AG04450 (cell line): ENCODE results near the gene UBAP1L. TPM values are rescaled to one million over a fixed set of nuclear protein-coding genes. Genes with fewer than 3 reads are reported as not detected.

Source experiments
- CTCF ChIA-PET: fragments of 300-600, 350-600 bp; formaldehyde crosslinking; extraction: SDS; loops from one replicate; lab custom pipeline; 2022; ENCODE audit warnings: antibody characterized with exemption, inconsistent platforms; lab: Charles Lee
- POLR2A ChIA-PET: fragments of 350-600 bp; formaldehyde crosslinking; extraction: SDS; loops from one replicate; lab custom pipeline; 2021; ENCODE audit warnings: antibody characterized with exemption, inconsistent platforms; lab: Yijun Ruan, JAX
- DNase-seq: peaks from one replicate; pipeline ENCODE4 v3.0.0-alpha.2; 2011; ENCODE audit warnings: low read depth, low spot score
- H3K27ac ChIP-seq: one replicate; pipeline ENCODE4 v1.5.1; 2012; ENCODE audit warnings: low read depth, low read length, control low read depth
- H3K27me3 ChIP-seq: one replicate; pipeline ENCODE4 v1.6.0; 2012; ENCODE audit warnings: low read length; ENCODE audit not compliant: control insufficient read depth, insufficient read depth
- H3K4me3 ChIP-seq: 2 replicates; pipeline ENCODE4 v1.5.1; 2011; ENCODE audit warnings: mild to moderate bottlenecking, low read depth, low read length, control low read depth
- H3K9me3 ChIP-seq: 2 replicates; pipeline ENCODE4 v1.5.1; 2012; ENCODE audit warnings: low read length; ENCODE audit not compliant: control insufficient read depth, insufficient read depth
- CTCF ChIP-seq: IDR thresholded peaks from 2 replicates; pipeline ENCODE4 v1.5.1; 2011; ENCODE audit warnings: low read depth, low read length, control low read depth, inconsistent platforms
- polyA plus RNA-seq: library from polyadenylated mRNA; depleted of rRNA; stranded (reverse); fragments of >200 nt; gene quantifications from 2 replicates; pipeline ENCODE4 v1.2.3, GENCODE V29; 2011

Gene UBAP1L
- polyA plus RNA-seq, 1 experiment = 0.46 TPM

- ChIA-PET POLR2A (interaction anchor here (1.1 to 1.6 kb wide), 2 partner anchors 51 to 170 kb away, joined by 4 to 5 read pairs; partner anchors contain the start of genes CLPX and RNU5B-1), CTCF (interaction anchor here (1.3 kb wide), 1 partner anchor 80 kb away, joined by 6 read pairs; no protein-coding TSS in a partner anchor)
- no peak for DNase-seq
- TF ChIP-seq CTCF = no peak
- Histone ChIP-seq H3K4me3 (no peak overlapping the region), H3K9me3 (peaks cover 4% of the 10 kb centered on the region; the same call in 1 of the 2 replicates), H3K27me3 (no peaks in the 10 kb centered on the region), H3K27ac (no peak overlapping the region)
These were observed 19.5 kb upstream of the UBAP1L start for GRCh38 chr15:65134538-65134937.

GRCh38 chr15:65133548-65134200 is 18.7 kb upstream of the UBAP1L start, which contains the start of gene PDCD7:
Gene PDCD7 (minus strand): TSS chr15:65133808. CDS start chr15:65133781, 27 bp downstream.
- peak within 1 kb of the TSS; percentile 39 for H3K27ac ChIP-seq
- peak within 1 kb of the TSS; percentile 76 for H3K4me3 ChIP-seq
- peaks cover 4% of the 10 kb centered on the region; the same call in 1 of the 2 replicates for H3K9me3 ChIP-seq
- TF ChIP-seq CTCF = no peak
- CTCF ChIA-PET = interaction anchor here (1.0 to 1.3 kb wide), 2 partner anchors 79 to 100 kb away, joined by 3 to 6 read pairs; no protein-coding TSS in a partner anchor
- no peaks in the 10 kb centered on the region for H3K27me3 ChIP-seq
- peak; percentile 54 for DNase-seq
- POLR2A ChIA-PET = interaction anchor here (0.6 to 1.6 kb wide), 3 partner anchors 52 to 171 kb away, joined by 3 to 5 read pairs (median 4); partner anchors contain the start of genes CLPX and RNU5B-1

- TF ChIP-seq CTCF = no peak
- no peaks in the 10 kb centered on the region for H3K27me3 ChIP-seq
- CTCF ChIA-PET = interaction anchor here (1.0 to 1.3 kb wide), 2 partner anchors 78 to 99 kb away, joined by 3 to 6 read pairs; no protein-coding TSS in a partner anchor
- POLR2A ChIA-PET = interaction anchor here (0.6 to 1.6 kb wide), 3 partner anchors 52 to 534 kb away, joined by 4 to 7 read pairs (median 5); partner anchors contain the start of genes CLPX and RNU5B-1
- peak; percentile 7 for DNase-seq
- no peak overlapping the region for H3K27ac ChIP-seq
- peaks cover 4% of the 10 kb centered on the region; the same call in 1 of the 2 replicates for H3K9me3 ChIP-seq
- H3K4me3 ChIP-seq = peak overlapping the region; percentile 76
These were observed 18.0 kb upstream of the UBAP1L start for GRCh38 chr15:65132878-65133547.

- H3K4me3 ChIP-seq = no peak overlapping the region
- H3K9me3 ChIP-seq = no peaks in the 10 kb centered on the region
- no peak for DNase-seq
- no peak overlapping the region for H3K27ac ChIP-seq
- ChIA-PET CTCF (no interaction called here), POLR2A (no interaction called here)
- no peak for TF ChIP-seq CTCF
- H3K27me3 ChIP-seq = no peaks in the 10 kb centered on the region
These were observed 15.9 kb upstream of the UBAP1L start for GRCh38 chr15:65130941-65131340.
